DND-41 (cell line): ENCODE data around the gene DHRS11.

Source experiments
- EZH2 ChIP-seq: IDR thresholded peaks from 3 replicates; pipeline ENCODE4 v1.6.1; 2012; ENCODE audit warnings: borderline replicate concordance, low read depth, mild to moderate bottlenecking, moderate library complexity, low read length, inconsistent platforms; ENCODE audit not compliant: severe bottlenecking
- TF ChIP-seq, protein P1 (sequence below): IDR thresholded peaks from 2 replicates; pipeline ENCODE4 v1.5.1; 2012; ENCODE audit warnings: borderline replicate concordance, low read length, moderate library complexity, mild to moderate bottlenecking; ENCODE audit not compliant: poor library complexity, severe bottlenecking; ENCODE audit errors: extremely low read depth

GRCh38 chr17:36597226-36597625 lies 5.5 kb downstream of the DHRS11 start:
- TF ChIP-seq, protein P1, sequence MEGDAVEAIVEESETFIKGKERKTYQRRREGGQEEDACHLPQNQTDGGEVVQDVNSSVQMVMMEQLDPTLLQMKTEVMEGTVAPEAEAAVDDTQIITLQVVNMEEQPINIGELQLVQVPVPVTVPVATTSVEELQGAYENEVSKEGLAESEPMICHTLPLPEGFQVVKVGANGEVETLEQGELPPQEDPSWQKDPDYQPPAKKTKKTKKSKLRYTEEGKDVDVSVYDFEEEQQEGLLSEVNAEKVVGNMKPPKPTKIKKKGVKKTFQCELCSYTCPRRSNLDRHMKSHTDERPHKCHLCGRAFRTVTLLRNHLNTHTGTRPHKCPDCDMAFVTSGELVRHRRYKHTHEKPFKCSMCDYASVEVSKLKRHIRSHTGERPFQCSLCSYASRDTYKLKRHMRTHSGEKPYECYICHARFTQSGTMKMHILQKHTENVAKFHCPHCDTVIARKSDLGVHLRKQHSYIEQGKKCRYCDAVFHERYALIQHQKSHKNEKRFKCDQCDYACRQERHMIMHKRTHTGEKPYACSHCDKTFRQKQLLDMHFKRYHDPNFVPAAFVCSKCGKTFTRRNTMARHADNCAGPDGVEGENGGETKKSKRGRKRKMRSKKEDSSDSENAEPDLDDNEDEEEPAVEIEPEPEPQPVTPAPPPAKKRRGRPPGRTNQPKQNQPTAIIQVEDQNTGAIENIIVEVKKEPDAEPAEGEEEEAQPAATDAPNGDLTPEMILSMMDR: no peak
- no peak for TF ChIP-seq EZH2
